Left ventricle myocardium superior (tissue), 1 donor: Measurements from ENCODE around the gene ZNF407. TPM values are rescaled to one million over a fixed set of nuclear protein-coding genes. Genes with fewer than 3 reads are reported as not detected.

Source experiments
- ATAC-seq: fragments of 200-7000 bp; cut with Tn5 transposase; one replicate; pipeline ENCODE4 v1.9.1; 2020; ENCODE audit warnings: mild to moderate bottlenecking, moderate library complexity
- DNase-seq: peaks from one replicate; pipeline ENCODE4 v3.0.0-alpha.2; 2020
- intact Hi-C: fragments of 100-400 bp; cut with micrococcal nuclease; formaldehyde crosslinking; loops from one replicate; pipeline ENCODE4 v1.11.0; 2022
- total RNA-seq: library from RNA; stranded (reverse); fragmentation: NEBNext Ultra II Directional; extraction: Animal tissue kit (Norgen Biotek cat#: 25700); gene quantifications from one replicate; pipeline ENCODE4 v1.2.1, GENCODE V29; 2021
- donor health status: DM: no; HTN: yes; CAD: no; lungs with severe emphysema.

ZNF407 gene
- total RNA-seq, 1 donor from 2014 or later, result 12.0 TPM

DNA sequence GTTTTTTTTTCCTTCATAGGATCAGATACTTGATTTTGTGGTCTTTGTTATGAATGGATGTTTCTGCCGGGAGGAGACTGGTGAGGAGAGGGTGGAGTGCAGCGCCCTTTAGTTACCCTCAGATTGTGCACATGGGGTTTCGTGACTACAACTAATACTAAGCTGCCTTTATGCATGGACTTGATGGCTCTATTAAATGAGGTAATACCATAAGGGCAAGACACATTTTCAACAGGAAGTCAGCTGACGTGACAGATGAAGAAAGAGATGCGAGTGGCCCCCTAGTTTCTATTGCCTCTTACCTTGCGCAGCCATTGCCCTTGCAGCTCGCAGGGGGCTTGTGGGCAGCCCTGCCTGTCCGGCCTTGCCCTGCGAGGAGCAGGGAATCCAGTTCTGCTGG lies 24.4 kb downstream of the ZNF407 start:
- no peak for DNase-seq

DNA sequence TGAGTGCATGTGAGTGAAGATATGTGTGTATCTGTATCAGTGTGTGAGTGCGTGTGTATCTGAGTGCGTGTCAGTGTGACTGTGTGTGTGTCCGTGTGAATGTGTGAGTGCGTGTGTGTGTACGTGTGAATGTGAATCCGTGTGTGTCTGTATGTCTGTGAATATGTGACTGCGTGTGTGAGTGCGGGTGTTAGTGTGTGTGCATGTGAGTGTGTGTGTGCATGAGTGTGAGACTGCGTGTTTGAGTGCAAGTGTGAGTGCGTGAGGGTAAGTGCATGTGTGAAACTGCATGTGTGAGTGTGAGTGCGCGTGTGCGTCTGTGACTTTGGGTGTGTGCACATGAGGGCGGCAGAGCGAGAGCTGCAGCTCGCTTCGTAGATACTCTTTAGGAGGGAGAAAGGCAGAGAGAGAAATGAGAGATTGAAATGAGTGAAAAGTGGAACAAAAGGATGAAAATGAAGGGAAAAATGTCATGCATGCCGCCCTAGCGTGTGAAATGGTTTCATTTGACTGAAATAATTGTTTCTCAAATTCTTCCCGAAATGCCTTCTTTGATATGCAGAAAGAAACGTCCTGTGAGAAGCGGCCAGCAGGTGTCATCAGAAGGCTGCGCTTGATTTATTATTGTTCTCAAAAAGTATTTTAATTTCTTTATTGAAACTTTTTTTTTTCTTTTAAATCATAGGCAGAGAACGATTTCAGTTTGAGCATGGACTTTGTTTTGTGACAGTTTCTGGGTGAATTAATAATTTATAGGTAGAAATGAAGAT lies 25.6 kb downstream of the ZNF407 start:
- no peak for ATAC-seq
- no peak for DNase-seq

More for the DNA sequence above, 24.4 kb downstream of the ZNF407 start:
- ATAC-seq, result no peak
- intact Hi-C loops, result no loop called here

DNA sequence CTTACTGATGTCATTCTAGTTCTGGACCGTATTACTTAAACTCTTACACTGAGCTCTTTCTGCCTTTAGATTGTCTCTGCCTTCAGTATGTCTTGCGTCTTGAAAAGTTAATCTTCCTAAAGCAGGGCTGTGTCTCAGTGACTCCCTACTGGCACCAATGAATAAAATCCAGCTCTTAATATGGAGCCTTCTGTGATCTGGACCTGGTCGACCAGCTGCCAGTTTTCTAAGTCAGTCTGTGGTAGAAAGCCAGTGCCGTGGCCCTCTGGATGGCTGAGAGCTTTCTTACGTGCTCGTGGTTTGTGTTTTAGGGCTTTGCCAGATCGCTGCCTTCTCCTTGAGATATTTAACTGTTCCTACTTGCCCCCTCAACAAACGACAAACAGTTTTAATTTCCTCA lies 26.8 kb downstream of the ZNF407 start:
- no peak for ATAC-seq
- DNase-seq, result no peak
- intact Hi-C loops, result no loop called here

More for the DNA sequence above, 25.6 kb downstream of the ZNF407 start:
- intact Hi-C loops, result no loop called here

DNA sequence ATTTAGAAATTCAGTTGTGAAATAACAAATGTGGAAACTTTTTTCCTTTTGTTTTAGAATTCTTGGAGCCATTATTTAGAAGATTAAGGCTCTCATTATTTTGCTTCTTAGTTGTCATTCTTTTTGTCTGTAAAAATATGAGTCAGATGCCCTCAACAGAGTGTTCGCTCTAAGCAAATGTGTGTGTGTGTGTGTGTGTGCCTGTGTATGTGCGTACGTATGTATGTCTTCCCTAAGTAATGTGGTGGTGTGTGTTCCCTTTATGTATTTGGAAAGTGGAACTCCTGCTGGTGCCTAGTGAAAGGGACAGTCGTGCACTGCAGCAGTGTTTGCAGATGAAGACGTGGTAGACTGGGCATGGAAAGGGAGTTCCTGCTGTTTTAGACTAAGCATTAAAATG lies 27.5 kb downstream of the ZNF407 start:
- intact Hi-C loops, result no loop called here
- DNase-seq (no peak), ATAC-seq (no peak)

DNA sequence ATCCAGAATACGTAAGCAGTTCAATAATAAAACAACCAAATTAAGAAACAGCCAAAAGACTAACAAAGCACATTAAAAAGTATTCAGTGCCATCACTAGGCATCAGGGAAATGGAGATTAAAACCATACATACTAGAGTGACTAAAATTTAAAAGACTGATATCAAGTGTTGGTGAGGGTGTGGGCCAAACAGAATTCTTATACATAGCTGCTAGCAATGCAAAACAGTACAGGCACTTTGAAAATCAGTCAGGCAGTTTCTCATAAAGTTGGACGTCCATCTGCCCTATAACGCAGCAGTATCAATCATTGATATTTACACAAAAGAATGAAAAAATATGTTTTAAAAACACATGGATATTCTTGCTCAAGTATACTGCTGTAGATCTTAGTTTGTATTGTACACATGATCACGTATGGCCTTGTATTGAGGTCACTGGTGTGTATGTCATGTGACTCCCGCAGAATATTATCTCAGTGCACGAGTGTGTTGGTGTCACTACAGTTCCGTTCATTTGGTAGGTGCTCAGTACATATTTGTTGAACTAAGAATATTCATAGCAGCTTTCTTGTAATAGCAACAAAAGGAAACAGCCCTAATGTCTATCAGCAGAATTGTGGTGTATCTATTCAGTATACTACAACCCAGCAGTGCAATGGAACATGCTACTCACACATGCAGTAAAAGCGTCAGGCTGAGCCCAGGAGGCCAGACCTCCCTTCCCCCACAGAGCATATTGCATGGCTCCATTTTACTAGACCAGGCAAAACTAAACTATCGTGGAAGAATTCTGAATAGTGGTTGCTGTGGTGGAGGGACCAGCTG lies 28.6 kb downstream of the ZNF407 start:
- intact Hi-C loops, result no loop called here
- DNase-seq (no peak), ATAC-seq (peak; percentile 44)

DNA sequence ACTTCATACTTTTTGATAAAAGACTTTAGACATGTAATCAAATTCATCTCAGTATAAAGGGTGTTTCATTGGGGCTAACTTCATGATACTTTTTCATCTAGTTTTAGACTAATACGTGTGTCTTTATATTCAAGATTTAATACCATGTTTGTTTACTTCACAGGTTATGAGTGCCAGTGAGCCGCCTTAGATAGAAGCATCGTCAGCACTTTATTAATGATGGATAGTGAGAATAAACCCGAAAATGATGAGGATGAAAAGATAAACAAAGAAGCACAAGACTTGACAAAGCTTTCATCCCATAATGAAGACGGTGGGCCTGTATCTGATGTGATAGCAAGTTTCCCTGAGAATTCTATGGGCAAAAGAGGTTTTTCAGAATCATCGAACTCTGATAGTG lies 33.1 kb downstream of the ZNF407 start:
- no peak for DNase-seq
- ATAC-seq, result no peak
- intact Hi-C loops, result no loop called here

DNA sequence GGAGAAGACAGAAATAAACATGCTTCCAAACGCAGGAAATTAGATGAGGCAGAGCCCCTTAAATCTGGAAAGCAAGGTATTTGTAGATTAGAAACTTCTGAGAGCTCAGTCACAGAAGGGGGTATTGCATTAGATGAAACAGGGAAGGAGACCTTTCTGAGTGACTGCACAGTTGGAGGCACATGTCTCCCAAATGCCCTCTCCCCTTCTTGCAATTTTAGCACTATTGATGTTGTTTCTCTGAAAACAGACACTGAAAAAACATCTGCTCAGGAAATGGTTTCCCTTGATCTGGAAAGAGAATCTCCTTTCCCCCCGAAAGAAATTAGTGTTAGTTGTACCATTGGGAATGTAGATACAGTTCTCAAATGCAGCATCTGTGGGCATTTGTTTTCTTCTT lies 33.5 kb downstream of the ZNF407 start:
- intact Hi-C loops, result no loop called here
- DNase-seq (no peak), ATAC-seq (no peak)

DNA sequence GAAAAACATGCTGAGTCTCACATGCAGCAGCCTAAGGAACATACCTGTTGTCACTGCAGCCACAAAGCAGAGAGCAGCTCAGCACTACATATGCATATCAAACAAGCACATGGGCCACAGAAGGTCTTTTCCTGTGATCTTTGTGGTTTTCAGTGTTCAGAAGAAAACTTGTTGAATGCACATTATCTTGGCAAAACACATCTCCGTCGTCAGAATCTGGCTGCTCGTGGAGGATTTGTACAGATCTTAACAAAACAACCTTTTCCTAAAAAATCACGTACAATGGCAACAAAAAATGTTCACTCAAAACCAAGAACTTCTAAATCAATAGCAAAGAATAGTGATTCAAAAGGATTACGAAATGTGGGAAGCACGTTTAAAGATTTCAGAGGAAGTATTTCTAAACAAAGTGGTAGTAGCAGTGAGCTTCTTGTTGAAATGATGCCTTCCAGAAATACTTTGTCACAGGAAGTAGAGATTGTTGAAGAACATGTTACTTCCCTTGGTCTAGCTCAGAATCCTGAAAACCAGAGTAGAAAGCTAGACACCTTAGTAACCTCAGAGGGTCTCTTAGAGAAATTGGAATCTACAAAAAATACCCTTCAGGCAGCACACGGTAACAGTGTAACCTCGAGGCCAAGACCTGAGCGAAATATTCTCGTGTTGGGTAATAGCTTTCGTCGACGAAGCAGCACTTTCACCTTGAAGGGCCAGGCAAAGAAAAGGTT lies 34.1 kb downstream of the ZNF407 start:
- intact Hi-C loops, result no loop called here
- DNase-seq, result no peak

DNA sequence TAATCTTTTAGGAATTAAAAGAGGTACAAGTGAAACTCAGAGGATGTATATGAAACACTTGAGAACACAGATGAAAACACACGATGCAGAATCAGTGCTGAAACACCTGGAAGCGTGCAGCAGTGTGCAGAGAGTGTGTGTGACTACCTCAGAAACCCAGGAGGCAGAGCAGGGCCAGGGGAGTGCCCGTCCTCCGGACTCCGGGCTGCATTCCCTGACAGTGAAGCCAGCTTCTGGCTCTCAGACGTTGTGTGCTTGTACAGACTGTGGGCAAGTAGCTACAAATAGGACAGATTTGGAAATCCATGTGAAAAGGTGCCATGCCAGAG lies 34.6 kb downstream of the ZNF407 start:
- intact Hi-C loops, result no loop called here
- DNase-seq (no peak), ATAC-seq (no peak)

More for the DNA sequence above, 34.1 kb downstream of the ZNF407 start:
- ATAC-seq, result no peak

DNA sequence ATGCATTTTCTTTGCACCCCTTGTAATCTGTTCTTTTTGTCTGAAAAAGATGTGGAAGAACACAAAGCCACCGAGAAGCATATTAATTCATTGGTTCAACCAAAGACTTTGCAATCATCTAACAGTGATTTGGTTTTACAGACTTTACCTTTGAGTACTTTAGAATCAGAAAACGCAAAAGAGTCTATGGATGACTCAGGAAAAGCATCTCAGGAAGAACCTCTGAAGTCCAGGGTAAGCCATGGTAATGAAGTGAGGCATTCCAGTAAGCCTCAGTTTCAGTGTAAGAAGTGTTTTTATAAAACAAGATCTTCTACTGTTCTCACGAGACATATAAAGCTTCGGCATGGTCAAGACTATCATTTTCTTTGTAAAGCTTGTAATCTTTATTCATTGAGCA lies 35.2 kb downstream of the ZNF407 start:
- no peak for ATAC-seq
- no peak for DNase-seq
- intact Hi-C loops, result no loop called here

DNA sequence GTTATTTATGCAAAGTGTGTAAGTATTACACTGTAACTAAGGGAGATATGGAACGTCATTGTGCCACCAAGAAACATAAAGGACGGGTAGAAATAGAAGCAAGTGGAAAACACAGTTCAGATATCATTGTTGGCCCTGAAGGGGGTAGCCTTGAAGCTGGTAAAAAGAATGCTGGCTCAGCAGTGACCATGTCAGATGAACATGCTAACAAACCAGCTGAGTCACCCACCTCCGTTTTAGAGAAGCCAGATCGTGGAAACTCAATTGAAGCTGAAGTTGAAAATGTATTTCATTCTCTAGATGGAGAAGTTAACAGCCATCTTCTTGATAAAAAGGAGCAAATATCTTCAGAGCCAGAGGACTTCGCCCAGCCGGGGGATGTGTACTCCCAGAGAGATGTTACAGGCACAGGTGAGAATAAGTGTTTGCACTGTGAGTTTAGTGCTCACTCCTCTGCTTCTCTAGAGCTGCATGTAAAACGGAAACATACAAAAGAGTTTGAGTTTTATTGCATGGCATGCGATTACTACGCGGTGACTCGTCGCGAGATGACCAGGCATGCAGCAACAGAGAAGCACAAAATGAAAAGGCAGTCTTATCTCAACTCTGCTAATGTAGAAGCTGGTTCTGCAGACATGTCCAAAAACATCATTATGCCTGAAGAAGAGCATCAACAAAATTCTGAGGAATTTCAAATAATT lies 36.1 kb downstream of the ZNF407 start:
- intact Hi-C loops, result no loop called here

DNA sequence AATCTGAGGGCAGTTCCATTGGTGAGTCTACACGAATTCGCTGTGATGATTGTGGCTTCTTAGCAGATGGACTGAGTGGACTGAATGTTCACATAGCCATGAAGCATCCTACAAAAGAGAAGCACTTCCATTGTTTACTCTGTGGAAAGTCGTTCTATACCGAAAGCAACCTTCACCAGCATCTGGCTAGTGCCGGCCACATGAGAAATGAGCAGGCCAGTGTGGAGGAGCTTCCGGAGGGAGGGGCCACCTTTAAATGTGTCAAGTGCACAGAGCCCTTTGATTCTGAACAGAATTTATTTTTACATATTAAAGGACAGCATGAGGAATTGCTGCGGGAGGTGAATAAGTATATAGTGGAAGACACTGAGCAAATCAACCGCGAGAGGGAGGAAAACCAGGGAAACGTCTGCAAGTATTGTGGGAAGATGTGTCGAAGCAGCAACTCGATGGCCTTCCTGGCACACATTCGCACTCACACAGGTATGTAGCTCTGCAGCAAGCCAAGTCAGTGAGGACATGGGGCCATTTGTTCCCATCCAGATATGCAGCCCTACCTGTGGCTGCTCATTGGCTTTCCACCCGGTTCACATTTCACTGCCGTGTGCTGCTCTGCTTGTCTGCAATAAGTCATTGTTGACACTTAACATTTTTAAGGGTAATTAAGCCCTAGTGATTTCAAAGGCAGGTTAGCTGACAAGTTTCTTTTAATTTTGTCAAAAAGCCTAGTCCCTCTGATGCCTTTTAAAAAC lies 37.7 kb downstream of the ZNF407 start:
- intact Hi-C loops, result no loop called here
- ATAC-seq, result no peak

More for the DNA sequence above, 36.1 kb downstream of the ZNF407 start:
- DNase-seq, result no peak
- ATAC-seq, result no peak

DNA sequence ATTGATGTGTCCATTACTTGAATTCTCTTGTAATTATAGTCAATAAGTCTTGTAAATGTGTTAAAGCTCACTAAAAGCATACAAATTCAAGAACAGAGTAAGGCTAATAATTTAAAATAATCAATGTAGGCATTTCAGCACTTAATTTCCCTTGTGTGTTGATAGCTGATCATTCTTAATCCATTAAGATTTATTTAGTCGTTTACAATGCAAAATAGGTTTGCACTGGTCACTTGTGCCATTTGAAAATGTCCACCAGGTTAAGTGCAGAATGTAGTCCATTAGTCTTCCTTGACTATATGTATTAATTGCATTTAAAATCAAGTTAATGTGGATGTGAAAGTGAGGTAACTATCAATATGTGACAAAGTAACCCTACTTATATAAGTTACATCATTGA lies 39.4 kb downstream of the ZNF407 start:
- intact Hi-C loops, result no loop called here
- ATAC-seq (no peak), DNase-seq (no peak)

More for the DNA sequence above, 37.7 kb downstream of the ZNF407 start:
- no peak for DNase-seq

DNA sequence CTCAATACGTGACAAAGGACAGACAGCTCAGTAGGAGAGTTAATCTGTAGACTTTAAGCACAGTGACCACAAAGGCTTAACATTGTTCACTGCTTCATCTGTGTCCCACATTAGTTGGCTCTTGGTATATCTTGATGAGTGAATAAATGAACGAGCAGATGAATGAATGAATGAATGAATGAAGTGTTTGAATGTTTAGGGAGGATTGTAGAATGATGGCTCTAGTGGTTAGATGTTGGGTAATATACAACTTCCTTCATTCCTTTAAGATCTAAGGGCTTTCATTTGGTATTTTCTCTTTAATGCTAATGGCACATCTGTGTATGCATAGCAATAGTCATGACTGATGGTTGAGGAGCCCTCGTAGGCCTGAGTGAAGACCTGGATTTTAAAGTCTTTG lies 40.5 kb downstream of the ZNF407 start:
- no peak for ATAC-seq
- intact Hi-C loops, result no loop called here
- no peak for DNase-seq

DNA sequence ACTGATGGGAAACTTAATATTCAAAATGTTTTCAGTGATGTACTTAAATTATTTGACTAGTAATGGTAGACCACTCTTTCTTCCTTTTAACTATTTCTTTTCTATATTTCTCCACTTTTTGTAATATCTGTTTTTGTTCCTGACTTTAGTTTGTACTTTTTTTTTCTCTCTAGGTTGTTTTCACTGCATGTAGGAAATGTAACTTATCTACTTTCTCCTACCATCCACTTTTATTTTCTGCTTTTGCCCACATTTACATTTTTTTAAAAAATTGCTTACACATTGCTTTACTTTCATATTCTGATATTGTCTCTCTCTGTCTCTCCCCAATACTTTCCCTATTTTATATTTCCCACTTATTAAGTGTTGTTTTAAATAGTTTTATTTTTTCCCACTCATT lies 47.0 kb downstream of the ZNF407 start:
- intact Hi-C loops, result no loop called here
- DNase-seq (no peak), ATAC-seq (no peak)

DNA sequence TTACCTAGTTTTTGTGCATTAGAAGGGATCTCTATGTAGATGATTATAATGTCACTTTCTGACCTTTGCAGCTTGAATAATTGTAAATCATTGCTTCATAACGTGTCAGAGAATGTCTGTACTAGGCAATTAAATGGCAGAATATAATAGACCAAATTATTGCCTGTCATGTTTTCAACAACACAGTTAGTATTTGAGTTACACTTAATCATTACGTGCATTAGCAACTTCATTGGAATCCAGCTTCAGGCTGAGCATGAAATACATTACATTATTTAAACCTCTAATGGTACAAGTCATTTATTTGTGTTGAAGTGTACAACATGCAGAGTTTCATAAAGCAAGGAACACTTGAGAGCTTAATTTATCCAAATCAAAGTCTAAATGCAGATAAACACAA lies 48.0 kb downstream of the ZNF407 start:
- no peak for ATAC-seq
- intact Hi-C loops, result no loop called here
- DNase-seq, result no peak

DNA sequence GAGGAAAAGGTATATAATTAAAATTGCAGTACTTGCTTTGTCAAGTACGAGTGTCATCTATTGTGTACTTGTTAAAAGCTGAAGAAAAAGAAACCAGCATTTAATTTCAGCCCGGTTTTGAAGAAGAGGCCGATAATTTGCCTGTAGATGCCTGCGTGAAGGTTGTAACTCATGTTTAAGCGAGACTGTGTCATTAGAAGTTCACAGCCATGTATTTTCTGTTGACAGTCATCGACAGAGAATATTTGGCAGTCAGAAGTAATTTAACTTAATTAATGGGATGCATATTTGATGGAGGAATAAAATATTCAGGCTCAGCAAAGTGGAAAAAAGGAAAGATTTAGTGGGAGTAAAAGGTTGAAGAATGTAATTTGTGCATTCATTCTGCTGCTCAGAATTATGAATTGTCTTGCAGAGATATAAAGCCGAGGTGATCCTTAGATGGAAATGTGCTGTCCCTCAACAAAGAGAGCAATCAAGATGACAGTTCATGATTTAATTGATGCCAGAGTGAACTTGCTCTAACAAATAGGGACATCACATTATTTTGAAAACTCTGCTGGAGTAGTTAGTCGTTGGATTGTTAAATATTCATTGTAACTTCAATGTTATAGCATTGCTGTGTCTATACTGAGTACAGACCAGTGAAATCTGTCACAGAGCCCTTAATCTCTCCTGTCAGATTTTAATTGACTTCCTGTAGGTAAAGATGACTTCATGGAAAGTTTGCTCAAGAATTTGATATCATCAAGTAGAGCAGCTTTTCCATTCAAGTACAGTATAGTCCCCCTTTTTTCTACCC lies 53.9 kb downstream of the ZNF407 start:
- DNase-seq (no peak), ATAC-seq (no peak)
- intact Hi-C loops, result no loop called here

DNA sequence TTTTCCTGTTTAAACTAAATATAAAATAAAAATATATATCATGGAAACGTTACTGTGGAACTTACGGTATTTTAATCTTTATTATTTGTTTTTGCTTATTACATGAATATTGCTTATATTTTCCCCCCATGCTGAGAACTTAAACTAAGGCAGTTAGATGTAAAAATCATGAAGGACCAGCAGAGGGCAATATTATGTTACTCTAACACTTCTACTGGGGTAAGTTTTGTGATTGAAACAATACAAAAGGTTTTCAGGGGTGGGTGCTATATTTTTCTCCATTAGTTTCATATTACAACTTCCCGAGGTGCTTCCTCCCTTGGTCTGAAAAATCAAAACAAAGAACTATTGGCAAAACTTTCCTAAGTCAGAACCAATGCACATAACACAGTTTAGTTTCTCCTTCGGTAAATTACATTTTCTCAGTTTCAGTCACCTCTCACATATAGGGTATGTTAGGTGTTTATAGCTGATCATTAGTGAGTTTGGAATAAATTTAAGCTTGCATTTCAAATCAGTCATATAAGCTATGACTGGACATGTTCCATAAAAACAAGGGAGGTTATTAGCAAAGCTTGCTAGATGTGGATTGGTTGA lies 54.8 kb downstream of the ZNF407 start:
- DNase-seq (no peak), ATAC-seq (no peak)
- intact Hi-C loops, result no loop called here
